ENCODE results near the gene NAT9.

Gene NAT9

DNA sequence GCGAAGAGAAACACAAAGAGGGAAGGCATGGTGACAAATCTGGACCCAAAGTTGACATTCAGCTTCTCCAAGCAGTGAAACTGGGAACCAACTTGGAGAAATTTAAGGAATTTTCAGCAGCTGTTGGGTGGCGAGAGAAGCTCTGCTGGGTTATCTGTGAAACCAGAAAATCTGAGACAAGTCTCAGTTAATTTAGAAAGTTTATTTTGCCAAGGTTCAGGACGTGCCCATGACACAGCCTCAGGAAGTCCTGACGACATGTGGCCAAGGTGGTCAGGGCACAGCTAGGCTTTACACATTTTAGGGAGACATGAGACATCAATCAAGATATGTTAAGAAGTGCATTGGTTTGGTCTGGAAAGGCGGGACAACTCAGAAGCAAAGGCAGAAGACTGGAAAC is 52.3 kb downstream of the NAT9 start:
- no peak for DNase-seq

DNA sequence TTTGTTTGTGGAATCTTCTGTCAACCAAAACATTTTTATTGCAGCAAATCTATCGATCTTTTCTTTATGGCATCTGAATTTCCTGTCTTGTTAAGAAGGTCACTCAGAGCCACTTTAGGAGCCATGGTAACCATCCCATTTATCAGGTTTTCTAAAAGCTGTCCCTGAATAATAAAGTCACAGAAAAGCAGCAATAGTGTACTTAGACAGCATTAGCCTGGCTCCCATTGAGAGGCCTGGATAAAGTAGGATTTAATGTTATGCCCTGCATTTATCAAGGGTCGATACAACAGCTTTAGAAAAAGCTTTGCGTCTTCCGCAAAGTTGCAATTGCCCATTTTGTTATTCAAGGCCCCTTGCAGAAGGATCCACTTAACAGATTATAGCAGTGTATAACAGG is 53.4 kb downstream of the NAT9 start:
- no peak for DNase-seq
